MV-4-11 (cell line): ENCODE data around the gene KIF5B.
"Not testable (repeated sequence)": the region's sequence is repeated elsewhere in the genome, so short reads cannot be mapped to it uniquely, and the experiment has no call there.

Source experiments
- DNase-seq: peaks from one replicate; lab custom pipeline; 2025; lab: John Stamatoyannopoulos, UW

KIF5B gene

DNA sequence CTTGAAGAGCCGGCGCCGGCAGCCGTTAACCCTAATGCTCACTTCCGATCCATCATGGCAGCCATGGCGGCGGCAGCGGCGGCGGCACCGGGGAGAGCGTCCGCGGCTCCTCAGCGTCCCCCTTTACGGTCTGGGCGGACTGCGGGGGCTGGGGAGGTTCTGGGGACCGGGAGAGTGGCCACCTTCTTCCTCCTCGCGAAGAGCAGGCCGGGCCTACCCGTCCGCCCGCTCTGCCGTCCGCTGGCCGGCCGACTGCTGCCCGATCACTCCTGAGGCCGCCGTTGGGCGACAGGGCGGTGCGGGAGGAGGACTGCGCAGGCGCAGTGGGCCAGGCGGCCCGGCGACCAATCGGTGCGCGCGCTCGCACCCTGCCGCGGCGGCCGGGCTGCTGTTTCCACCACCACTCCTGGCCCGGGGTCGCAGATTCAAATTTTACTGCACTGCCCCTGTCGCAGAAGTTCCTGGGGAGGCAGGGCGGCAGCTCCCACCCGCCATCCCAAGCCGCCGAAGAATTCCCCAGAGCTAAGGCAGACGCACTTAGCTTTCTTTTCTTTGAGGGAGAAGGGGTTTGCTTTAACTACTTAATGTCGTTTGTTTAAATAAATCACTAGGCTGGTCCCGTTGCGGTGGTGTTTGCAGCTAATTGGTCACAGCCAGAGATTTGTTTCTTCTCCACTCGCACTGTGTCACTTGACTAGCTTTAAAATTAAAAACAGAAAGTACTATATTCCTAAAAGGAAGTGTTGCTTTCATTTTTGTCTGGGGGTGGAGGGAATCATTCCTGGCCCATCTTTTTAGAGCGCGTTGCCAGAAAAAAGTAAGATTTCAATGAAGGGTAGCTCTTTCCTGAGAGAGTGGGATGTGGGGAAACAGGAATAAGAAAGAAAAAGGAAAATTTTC is at the start of gene KIF5B:
Gene KIF5B (minus strand): TSS at position 290 of the 900 bp plus-strand sequence. CDS start 452 bp downstream, outside the sequence.
- peak; percentile 77 for DNase-seq

DNA sequence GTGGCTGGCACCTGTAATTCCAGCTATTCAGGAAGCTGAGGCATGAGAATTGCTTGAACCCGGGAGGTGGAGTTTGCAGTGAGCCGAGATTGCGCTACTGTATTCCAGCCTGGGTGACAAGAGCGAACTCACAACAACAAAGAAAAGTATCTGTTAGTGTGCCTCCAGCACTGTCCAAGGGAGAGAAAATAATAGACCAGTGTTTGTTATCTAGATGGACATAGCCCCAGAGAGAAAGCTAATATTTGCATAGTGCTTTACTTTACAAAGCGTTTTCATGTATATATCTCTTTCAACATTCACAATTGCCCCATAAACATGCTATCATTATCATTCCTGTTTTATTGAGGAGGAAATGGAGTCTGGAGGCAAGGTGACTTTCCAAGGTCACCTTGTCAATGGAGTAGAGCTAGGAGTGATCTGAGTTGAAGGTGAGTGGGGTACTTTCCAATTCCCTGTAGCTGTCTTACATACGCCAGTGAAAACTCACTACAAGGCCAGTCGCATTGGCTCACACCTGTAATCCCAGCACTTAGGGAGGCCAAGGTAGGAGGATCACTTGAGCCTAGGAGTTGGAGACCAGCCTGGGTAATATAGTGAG is 49.7 kb upstream of the KIF5B start:
- DNase-seq = no peak

DNA sequence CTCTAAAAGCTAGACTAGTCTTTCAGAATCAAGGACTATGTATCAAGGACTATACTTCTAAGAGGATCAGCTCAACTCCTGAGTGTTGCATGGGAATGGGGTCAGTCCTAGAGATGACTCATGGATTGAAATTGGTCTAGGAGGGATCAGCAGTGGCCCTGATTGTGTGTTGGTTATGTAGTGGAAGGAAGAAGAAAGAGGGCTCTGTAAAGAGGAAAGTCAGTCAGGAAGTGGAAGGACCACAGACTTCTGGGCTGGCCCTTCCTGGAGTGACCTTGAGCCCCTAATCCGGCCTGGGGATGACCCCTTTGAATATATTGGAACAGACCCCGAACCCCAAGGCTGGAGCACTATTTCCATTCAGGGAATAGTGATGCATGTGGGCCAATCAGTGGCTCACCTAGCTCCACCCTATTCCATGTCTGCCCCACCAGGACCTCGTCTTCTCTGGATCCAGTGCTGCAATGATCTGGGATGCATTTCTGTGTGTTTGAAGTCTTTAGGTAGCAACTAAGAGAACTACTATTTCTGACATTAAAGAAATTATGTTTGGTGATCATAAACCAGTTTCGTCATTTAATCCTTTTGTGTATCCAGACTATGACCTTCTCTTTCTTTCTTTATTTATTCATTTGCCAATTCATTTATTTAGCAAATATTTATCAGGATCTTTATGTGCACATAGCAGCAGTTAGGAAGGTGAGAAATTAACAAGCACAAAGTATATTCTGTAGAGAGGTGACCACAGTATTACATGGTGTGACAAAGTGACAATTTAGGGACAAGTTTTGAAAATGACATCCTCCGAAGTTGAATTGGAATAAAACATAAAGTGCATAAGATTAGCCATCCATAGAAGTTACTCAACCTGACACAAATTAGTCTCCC is 48.6 kb upstream of the KIF5B start:
- DNase-seq = no peak

DNA sequence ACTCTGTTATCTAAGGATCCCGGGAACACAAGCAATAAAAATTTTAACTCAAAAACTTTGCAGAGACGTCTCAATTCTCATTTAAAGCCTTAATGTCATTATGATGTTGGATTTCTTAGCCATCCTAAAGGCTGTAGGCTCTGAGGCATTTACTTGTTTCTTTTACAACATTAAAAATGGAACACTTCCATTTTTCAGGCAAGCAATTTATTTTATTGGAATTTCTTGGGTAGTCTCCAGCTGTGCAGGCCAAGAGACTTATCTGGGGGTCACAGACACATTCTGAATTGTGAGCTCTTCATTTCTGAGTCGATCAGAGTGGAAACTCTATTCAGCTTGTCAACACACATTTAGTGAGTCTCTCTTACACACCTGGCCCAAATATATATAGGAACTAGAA is 48.0 kb upstream of the KIF5B start:
- no peak for DNase-seq

DNA sequence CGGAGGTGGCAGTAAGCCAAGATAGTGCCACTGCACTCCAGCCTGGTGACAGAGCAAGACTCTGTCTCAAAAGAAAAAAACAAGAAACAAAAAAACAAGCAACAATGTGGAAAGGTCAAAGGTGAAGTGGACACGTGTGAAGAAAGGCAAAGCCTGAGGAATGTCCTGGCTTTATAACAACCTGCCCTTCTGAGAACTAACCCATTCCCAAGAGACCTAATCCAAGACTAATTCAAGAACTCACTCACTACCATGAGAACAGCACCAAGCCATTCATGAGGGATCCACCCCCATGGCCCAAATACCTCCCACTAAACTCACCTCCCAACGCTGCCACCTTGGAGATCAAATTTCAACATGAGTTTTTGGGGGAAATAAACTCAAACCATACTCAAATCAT is 47.5 kb upstream of the KIF5B start:
- no peak for DNase-seq

DNA sequence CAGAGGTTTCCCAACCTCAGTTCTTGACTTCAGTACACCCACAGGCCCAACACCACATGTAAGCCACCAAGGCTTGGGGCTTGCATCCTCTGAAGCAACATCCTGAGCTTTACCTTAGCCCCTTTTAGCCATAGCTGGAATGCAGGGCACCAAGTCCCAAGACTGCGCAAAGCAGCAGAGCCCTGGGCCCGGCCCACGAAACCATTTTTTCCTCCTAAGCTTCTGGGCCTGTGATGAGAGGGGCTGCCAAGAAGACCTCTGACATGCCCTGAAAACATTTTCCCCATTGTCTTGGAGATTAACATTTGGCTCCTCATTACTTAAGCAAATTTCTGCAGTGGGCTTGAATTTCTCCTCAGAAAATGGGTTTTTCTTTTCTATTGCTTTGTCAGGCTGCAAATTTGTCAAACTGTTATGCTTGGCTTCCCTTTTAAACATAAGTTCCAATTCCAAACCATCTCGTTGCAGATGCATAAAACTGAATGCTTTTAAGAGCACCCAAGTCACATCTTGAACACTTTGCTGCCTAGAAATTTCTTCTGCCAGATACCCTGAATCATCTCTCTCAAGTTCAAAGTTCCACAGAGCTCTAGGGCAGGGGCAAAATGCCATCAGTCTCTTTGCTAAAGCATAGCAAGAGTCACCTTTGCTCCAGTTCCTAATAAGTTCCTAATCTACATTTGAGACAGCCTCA is 42.5 kb upstream of the KIF5B start:
- not testable (repeated sequence) for DNase-seq

DNA sequence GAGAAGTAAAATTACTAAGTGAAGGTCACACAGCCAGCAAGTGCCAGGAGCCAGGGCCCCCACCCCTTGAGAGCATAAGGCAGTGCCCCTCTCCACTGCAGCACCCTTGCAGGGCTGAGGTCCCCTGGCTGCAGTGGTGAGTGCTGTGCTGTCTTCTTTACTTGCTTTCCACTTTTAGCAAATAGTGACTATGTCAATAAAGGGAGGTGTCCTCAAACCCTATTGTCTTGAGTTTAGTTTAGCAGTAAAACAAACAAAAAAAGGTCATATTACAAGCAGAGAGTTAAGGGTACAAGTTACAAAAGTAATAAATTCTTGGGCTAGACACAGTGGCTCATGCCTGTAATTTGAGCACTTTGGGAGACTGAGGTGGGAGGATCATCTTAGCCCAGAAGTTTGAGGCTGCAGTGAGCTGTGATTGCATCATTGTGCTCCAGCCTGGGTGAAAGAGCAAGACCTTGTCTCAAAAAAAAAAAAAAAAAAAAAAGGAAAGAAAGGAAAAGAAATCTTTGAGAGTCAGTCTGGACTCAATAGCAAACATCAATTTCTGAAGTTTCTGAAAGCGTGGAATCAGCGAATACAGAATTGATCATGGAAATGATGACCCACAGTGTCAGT is 39.0 kb upstream of the KIF5B start:
- peak; percentile 12 for DNase-seq

DNA sequence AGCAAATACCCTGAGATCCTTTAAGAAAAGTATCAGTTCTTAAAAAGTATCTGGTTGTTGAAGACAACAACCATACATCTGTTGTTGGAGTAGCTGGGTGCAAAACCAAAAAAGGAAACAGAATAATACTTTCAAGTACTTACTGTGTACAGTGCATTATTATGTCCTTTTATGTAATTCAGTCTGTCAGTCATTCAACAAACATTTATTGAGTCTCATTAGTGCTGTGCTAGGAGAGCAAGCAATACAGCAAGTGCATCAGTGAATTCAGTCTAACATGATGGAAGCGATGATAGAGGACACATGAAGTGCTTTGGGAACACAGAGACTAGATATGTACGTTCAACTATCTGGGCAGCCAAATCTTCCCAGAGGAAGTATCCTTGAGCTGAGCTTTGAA is 37.4 kb upstream of the KIF5B start:
- DNase-seq = no peak

DNA sequence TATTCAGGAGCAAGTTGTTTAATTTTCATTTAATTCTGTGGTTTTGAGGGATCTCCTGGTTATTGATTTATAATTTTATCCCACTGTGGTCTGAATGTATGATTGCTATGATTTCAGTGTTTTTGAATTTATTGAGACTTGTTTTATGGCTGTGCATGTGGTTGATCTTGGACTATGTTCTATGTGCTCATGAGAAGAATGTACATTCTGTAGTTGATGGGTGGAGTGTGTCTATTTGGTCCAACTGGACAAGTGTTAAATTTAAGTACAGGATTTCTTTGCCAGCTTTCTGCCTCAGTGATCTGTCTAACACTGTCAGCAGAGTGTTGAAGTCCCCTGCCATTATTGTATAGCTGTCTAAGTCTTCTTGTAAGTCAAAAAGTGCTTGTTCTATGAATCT is 34.8 kb upstream of the KIF5B start:
- no peak for DNase-seq

DNA sequence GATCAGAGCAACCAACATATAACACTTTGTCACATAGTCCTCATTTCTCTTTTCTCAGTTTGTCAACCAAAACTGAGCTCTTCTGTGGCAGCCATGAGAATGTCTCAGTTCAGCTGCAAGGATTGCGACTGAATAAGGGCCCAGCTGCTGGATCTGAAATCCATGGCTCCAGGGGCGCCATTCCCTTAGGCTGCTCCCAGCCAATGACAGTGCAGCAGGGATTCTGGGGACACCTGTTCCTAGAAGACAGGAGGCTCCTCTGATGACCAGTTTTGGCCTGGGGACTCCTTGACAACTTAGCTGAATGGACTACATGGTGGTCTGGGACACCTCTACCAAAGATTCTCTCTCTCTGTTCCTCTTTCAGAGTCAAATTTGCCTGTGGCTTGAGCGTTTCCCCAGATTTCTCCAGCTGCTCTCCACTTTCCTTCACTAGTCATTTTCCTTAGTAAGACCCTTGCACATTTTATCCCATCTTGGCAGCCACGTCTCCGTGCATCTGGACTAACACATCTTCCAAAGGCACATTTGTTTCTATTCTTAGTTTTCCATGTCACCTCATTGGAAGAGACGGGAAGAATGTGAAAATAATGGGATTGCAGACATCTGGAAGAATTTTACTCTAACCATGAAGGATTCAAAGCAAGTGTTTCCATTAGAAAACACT is 28.1 kb upstream of the KIF5B start:
- DNase-seq = no peak

DNA sequence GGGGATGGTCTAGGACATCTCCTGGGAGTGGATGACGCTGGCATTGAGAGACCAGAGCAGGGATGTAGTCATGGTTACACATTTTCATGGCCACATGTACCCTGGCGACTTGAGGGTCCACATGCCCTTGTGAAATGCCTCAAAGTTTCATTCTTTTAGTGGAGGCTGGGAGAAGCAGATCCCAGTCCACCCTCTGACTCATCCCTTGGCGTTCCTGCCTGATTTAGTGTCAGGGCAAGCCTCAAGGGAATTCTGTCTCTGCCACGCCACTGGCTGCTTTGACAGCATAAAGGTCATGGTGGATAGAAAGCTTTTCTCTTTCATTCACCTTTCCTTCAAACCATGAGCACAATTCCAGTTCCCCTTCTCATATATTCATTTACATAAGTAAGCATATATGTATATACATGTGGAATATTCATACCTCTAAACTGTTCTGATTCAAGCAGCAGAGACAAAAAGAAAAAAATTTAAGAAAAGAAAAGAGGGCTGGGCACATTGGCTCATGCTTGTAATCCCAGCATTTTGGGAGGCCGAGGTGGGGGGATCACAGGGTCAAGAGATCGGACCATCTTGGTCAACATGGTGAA is 21.8 kb upstream of the KIF5B start:
- DNase-seq = no peak

DNA sequence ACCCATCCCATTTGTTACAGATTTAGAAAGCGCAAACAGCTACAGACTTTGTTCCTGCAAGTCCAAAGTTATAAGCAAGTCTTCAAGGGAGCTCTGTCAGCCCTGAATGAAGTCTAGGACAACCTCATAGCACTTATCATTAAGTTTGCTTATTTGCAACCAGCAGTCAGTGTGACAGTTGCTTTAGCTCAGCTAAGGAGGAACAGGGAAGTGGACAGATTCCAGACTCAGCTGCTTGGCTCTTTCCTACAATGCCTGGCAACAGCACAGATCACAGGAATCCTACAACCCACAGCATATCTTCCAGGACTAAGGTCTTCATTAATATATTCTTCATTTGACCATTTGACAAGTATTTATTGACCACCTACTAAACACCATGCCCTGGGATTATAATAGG is 17.4 kb upstream of the KIF5B start:
- DNase-seq = no peak

DNA sequence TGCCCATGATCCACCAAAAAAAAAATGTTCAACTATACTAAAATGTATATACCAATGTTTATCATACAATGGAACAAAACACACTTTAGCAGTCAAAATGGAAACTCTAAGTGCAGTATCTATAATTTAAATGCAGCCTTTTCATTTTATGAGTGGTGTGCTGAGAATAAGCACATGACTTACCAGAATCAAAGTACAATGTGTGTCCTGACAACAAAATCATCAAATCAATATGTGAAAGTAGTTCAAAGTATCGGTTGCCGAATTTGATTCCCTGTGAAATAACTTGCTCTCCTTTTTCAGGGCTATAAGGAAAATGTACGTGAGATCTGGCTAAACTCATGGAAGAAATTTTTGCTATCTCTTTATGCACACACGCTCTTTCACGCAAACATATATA is 16.9 kb upstream of the KIF5B start:
- DNase-seq = no peak

DNA sequence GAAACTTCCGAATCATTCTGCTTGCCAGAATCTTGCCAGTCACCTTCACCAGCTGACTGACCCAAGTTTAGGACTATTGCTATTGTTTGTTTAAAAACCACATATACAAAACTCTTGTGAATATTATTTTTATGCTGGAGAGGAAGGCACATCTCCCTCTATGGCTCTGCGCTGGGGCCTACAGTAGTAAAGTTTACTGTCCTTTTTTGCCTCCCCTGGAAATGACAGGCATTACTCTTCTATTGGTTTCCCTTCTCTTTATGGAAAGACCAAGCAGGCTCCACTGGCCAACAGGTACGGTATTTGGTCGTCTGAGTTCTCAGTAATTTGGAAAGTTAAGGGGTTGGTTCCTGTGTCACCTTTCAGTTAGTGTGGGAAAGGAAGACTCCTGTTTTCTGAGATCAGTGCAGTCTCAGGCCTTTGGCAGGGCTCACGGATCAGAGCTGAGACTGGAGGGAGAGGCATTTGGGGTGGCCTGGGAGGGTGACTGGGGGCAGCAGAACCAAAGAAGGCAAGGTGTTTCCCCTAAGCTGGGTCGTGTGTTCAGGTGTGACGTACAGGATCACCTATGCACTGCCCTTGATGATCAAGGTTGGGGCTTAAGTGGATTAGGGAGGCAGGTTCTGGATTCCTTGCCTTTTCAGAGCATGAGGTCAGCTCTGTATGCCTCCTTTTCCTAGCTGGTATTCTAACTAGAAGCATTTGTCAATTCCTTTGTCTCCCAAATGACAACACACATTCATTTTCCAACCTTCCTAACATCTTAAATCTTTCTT is 16.0 kb upstream of the KIF5B start:
- DNase-seq = no peak

DNA sequence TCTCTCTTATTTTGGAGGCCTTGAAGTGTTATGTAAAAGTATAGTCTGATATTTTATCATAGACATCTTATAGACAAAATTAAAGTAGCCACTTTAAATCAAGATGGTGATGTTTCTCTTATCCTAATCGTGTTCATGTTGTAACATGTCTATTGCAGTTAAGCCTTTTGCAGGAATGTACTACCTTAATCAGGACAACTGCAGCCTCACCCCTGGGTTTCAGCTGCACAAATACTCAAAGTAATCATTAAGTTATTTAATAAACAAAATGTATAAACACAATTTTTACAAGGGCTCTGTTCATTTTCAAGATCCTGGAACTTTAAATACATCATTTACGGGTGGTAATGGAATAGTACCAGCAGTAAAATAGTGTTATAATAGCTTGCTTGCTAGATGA is 14.4 kb upstream of the KIF5B start:
- no peak for DNase-seq

DNA sequence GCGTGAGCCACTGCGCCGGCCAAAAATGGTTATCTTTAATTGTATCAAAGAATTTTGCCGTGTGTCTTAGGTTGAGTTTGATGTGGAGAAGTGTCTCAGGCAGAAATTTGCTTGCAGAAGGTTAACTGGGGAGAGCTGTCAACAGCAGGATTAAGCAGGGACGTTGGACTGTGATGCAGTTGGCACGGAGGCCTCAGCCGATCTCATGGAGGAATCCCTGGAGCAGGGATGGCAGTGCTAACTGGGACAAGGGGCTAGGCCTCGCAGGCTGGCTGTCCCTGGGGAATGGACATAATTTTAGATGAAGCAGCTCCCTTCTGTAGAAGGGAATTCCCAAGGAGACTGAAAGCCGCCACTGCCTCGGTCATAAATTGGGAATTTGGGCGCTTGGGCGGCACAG is 12.3 kb upstream of the KIF5B start:
- DNase-seq = no peak

DNA sequence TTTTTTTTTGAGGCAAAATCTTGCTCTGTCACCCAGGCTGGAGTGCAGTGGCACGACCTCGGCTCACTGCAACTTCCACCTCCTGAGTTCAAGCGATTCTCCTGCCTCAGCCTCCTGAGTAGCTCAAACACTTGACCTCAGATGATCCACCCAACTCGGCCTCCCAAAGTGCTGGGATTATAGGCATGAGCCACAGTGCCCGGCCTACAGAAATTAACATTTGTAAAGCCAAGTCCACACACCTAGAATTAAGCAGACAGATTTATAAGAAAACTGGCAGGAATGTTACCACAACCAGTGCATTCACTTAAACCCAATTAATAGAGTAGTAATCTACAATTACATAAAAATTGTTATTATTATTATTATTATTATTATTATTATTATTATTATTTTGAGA is 11.7 kb upstream of the KIF5B start:
- not testable (repeated sequence) for DNase-seq

DNA sequence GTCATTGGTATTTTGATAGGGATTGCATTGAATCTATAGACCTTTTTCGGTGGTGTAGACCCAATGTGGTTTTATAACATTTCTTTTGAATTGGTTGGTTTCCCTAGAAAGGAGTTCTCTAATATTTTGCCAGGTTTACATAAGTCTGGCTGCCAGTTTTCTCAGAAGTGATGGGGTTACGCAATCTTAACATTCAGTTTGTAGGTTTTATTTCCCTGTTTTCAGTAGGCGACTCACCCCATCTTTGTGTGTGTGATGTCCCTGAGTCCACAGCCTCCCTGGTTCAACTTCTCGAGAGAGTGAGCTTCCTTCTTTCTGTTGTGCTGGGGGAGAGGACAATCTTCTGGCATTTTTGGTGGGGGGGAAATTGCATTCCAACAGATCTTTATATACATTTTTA is 9.6 kb upstream of the KIF5B start:
- peak; percentile 97 for DNase-seq

DNA sequence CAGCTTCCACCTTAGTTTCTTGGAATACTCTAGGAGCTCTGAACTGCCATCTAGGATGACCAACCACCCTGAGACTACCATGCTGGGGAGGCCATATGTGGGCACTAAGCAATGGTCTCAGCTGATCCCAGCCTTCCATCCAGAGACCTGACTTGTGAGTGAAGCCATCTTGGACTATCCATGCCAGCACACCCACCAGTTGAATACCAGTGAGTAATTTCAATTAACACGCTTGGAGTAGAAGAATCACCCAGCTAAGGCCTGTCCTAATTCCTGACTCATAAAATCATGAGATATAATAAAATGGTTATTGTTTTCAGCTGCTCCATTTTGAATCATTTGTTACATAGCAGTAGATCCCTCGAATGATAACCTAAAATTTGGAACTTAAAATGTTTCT is 5.2 kb upstream of the KIF5B start:
- no peak for DNase-seq

DNA sequence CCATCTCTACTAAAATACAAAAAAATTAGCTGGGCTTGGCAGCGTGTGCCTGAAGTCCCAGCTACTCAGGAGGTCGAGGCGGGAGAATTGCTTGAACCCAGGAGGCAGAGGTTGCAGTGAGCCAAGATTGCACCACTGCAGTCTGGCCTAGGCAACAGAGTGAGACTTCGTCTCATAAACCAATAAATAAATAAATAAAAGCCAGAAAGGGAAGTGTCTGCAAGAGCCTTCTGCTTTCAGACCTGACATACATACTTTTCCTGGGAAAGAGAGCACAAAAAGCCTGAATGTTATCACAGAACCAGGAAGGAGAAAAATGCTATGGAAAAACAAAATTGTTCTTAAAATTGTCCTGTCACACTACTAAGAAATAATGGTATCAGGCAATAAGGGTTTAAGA is 4.1 kb upstream of the KIF5B start:
- DNase-seq = peak; percentile 63
